Type B pancreatic cell (in vitro differentiated cells): Measurements from ENCODE around the gene SLTM. TPM values are rescaled to one million over a fixed set of nuclear protein-coding genes. Genes with fewer than 3 reads are reported as not detected.
"Not testable (repeated sequence)": the region's sequence is repeated elsewhere in the genome, so short reads cannot be mapped to it uniquely, and the experiment has no call there.

Experiments used
- DNase-seq: peaks from one replicate; pipeline ENCODE4 v3.0.0; 2021; ENCODE audit warnings: mixed read lengths; ENCODE audit not compliant: unreplicated experiment; ENCODE audit errors: extremely low spot score
- H3K27ac Mint-ChIP-seq: 2 replicates; pipeline ENCODE4 v1.8.0; 2021; ENCODE audit warnings: mild to moderate bottlenecking, mixed read lengths
- H3K27me3 Mint-ChIP-seq: 2 replicates; pipeline ENCODE4 v1.8.0; 2021; ENCODE audit warnings: mixed read lengths
- H3K36me3 Mint-ChIP-seq: 2 replicates; pipeline ENCODE4 v1.8.0; 2021; ENCODE audit warnings: mixed read lengths
- H3K4me1 Mint-ChIP-seq: one replicate; pipeline ENCODE4 v1.8.0; 2021; ENCODE audit warnings: mixed read lengths; ENCODE audit not compliant: unreplicated experiment
- H3K4me3 Mint-ChIP-seq: 2 replicates; pipeline ENCODE4 v1.8.0; 2021; ENCODE audit warnings: mild to moderate bottlenecking, mixed read lengths
- H3K9me3 Mint-ChIP-seq: 2 replicates; pipeline ENCODE4 v1.8.0; 2021; ENCODE audit warnings: mixed read lengths
- total RNA-seq: library from RNA; stranded (reverse); gene quantifications from 2 replicates; pipeline ENCODE4 v1.2.1, GENCODE V29; 2021; ENCODE audit warnings: low replicate concordance
- TF ChIP-seq, protein P1 (sequence below): fragments of 200-600 bp; sonication (generic); conservative IDR thresholded peaks from 2 replicates; pipeline ENCODE4 v1.5.0; 2021; ENCODE audit warnings: antibody characterized with exemption, mild to moderate bottlenecking

Gene SLTM
- total RNA-seq, 1 donor from 2014 or later, result 103 TPM

DNA sequence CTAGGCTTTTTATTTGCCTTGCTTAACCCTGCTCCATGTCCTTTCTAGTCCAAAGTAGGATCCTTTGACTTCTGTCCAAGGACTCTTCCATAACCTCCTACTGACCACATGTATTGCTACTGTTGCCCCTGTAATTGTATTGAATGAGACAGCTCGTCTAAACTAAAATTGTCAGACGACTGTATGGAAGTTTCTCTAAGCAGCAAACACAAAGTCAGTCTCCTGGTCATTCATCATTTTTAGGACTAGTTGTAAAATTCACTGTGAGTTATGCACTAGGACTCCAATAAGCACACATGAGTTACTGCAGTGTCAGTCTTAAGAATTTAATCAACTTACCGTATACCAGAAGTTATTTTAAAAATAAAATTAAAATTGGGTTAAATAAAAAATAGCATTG is 32.8 kb downstream of the SLTM start:
- Mint-ChIP-seq H3K9me3 (no peaks in the 10 kb centered on the region), H3K27me3 (no peaks in the 10 kb centered on the region), H3K36me3 (peaks cover 31% of the 10 kb centered on the region), H3K4me1 (no peaks in the 10 kb centered on the region), H3K27ac (no peak overlapping the region), H3K4me3 (no peak overlapping the region)
- DNase-seq, result no peak
- TF ChIP-seq, protein P1, sequence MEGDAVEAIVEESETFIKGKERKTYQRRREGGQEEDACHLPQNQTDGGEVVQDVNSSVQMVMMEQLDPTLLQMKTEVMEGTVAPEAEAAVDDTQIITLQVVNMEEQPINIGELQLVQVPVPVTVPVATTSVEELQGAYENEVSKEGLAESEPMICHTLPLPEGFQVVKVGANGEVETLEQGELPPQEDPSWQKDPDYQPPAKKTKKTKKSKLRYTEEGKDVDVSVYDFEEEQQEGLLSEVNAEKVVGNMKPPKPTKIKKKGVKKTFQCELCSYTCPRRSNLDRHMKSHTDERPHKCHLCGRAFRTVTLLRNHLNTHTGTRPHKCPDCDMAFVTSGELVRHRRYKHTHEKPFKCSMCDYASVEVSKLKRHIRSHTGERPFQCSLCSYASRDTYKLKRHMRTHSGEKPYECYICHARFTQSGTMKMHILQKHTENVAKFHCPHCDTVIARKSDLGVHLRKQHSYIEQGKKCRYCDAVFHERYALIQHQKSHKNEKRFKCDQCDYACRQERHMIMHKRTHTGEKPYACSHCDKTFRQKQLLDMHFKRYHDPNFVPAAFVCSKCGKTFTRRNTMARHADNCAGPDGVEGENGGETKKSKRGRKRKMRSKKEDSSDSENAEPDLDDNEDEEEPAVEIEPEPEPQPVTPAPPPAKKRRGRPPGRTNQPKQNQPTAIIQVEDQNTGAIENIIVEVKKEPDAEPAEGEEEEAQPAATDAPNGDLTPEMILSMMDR, result no peak

DNA sequence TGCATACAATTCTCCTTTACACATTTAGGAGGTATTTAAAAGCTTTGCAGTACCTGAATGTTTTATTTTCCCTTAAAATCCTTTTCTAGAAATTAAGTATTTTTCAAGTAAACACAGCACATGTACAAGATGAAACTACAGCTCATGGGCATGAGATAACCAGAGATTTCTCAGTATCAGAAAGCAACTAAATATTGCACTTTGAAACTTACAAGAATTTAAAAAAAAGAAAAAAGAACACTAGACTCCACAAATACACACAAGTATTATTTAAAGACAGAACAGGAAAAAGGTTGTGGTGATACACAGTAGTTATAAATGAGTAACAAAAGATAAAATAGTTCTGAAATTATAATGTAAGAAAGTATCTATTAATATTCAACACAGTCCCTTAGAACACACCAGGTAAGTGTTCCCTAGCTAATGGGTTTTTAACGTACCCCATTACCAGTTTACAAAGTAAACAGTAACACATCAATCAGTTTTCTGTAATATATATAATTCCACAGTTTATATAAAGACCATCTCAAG is 35.3 kb downstream of the SLTM start:
- Mint-ChIP-seq H3K9me3 (no peaks in the 10 kb centered on the region), H3K4me1 (no peaks in the 10 kb centered on the region), H3K4me3 (no peak overlapping the region), H3K36me3 (peaks cover 48% of the 10 kb centered on the region), H3K27ac (no peak overlapping the region), H3K27me3 (no peaks in the 10 kb centered on the region)
- no peak for DNase-seq
- TF ChIP-seq, protein P1, result no peak

DNA sequence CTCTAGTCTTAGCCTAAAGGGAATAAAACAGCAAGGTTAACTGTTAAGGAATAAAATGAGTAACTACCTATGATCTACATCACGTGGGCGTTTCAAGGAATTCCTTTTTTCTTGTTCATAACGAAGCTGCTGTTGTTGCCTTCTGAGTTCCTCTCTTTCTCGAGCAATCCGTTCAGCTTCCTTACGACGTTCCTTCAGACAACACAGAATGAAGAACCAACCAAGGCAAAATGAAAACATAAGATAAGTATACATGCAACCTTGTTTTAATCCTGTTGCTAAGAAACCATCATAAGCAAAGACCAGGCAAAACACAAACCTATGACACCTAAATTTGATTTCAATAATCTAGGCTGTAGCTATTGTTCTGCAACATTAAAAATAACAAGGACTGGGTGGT is 44.1 kb downstream of the SLTM start:
- H3K4me1 Mint-ChIP-seq, result no peaks in the 10 kb centered on the region
- H3K27ac Mint-ChIP-seq, result no peak overlapping the region
- DNase-seq, result no peak
- no peaks in the 10 kb centered on the region for H3K27me3 Mint-ChIP-seq
- no peak overlapping the region for H3K4me3 Mint-ChIP-seq
- H3K9me3 Mint-ChIP-seq, result no peaks in the 10 kb centered on the region
- TF ChIP-seq, protein P1, result no peak
- peaks cover 66% of the 10 kb centered on the region for H3K36me3 Mint-ChIP-seq

DNA sequence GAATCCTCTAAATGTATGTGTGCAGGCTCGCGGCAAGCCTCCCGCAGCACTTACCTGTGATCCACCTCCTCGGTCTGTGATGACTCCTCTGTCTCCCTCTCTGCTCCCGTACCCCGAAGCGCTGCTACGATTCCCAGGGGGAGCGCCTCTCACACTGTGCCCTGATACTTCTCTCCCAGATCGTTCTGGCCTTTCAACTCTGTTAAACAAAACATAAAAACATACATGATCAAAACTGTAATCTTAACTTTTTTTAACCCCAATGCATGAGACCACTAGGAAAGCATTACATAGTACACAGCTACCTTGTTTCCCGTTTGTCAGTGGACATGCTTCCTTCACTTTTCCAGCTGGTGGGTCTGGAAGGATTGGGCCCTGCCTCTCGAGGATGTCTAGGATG is 46.6 kb downstream of the SLTM start:
- Mint-ChIP-seq H3K9me3 (no peaks in the 10 kb centered on the region), H3K4me1 (no peaks in the 10 kb centered on the region), H3K27ac (no peak overlapping the region), H3K27me3 (no peaks in the 10 kb centered on the region), H3K4me3 (no peak overlapping the region), H3K36me3 (peaks cover 60% of the 10 kb centered on the region)
- no peak for DNase-seq
- TF ChIP-seq, protein P1, result no peak

DNA sequence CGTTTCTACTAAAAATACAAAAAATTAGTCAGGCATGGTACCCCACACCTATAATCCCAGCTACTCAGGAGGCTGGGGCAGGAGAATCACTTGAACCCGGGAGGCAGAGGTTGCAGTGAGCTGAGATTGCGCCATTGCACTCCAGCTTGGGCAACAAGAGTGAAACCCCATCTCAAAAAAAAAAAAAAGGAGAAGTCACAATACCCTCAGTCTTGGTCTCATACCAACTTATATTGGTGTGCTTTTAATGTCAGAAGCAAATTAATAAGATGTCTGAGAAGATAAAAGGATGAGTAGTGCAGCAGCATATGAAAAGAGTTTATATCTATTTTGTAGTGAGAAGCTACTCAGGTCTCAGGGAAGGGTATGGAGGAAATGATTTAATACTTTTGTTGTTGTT is 49.6 kb downstream of the SLTM start:
- DNase-seq, H3K27ac Mint-ChIP-seq, H3K9me3 Mint-ChIP-seq, H3K4me1 Mint-ChIP-seq, H3K4me3 Mint-ChIP-seq, H3K27me3 Mint-ChIP-seq: not testable (repeated sequence)
- peaks cover 68% of the 10 kb centered on the region for H3K36me3 Mint-ChIP-seq

DNA sequence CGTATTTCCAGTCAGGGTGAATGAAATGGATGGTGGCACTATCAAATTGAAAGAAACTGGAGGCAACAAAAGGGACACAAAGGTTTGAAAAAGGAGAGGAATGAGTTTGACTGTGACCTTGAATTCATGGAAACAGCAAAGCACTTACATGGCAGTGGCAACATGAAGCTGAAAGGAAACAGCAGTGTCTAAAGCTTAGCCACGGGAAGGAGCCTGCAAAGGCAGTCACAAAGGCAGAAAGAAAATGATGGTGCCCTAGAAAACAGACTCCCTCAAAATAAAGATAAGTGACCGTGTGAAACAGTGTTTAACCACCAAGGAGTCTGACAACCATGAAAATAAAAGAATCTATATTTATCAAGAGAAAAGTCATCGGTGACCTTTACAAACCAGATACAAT is 51.2 kb downstream of the SLTM start:
- no peak for DNase-seq
- H3K4me1 Mint-ChIP-seq, result no peaks in the 10 kb centered on the region
- H3K36me3 Mint-ChIP-seq, result peaks cover 65% of the 10 kb centered on the region
- no peaks in the 10 kb centered on the region for H3K9me3 Mint-ChIP-seq
- no peak overlapping the region for H3K27ac Mint-ChIP-seq
- H3K4me3 Mint-ChIP-seq, result no peak overlapping the region
- TF ChIP-seq, protein P1, result no peak
- no peaks in the 10 kb centered on the region for H3K27me3 Mint-ChIP-seq
